Glutamatergic neuron (in vitro differentiated cells): ENCODE measurements around the gene RHBDL1. TPM values are rescaled to one million over a fixed set of nuclear protein-coding genes. Genes with fewer than 3 reads are reported as not detected.

Experiments
- DNase-seq: peaks from one replicate; pipeline ENCODE4 v3.0.0; 2022
- H3K27ac Mint-ChIP-seq: one replicate; pipeline ENCODE4 v1.8.0; 2020; ENCODE audit warnings: mild to moderate bottlenecking, mixed read lengths, inconsistent platforms; ENCODE audit not compliant: unreplicated experiment
- H3K27me3 Mint-ChIP-seq: one replicate; pipeline ENCODE4 v1.8.0; 2020; ENCODE audit warnings: mild to moderate bottlenecking, moderate library complexity, mixed read lengths, inconsistent platforms; ENCODE audit not compliant: unreplicated experiment
- H3K36me3 Mint-ChIP-seq: one replicate; pipeline ENCODE4 v1.8.0; 2020; ENCODE audit warnings: mild to moderate bottlenecking, mixed read lengths, inconsistent platforms; ENCODE audit not compliant: unreplicated experiment
- H3K4me1 Mint-ChIP-seq: one replicate; pipeline ENCODE4 v1.8.0; 2020; ENCODE audit warnings: mild to moderate bottlenecking, low read depth, mixed read lengths, inconsistent platforms; ENCODE audit not compliant: unreplicated experiment
- H3K4me3 Mint-ChIP-seq: one replicate; pipeline ENCODE4 v1.8.0; 2020; ENCODE audit warnings: mild to moderate bottlenecking, mixed read lengths, inconsistent platforms; ENCODE audit not compliant: unreplicated experiment
- H3K9me3 Mint-ChIP-seq: one replicate; pipeline ENCODE4 v1.8.0; 2020; ENCODE audit warnings: mild to moderate bottlenecking, moderate library complexity, mixed read lengths, inconsistent platforms; ENCODE audit not compliant: unreplicated experiment
- total RNA-seq: library from RNA; stranded (reverse); fragmentation: NEBNext Ultra II Directional; extraction: Animal tissue kit (Norgen Biotek cat#: 25700); gene quantifications from one replicate; pipeline ENCODE4 v1.2.1, GENCODE V29; 2021; ENCODE audit not compliant: unreplicated experiment
- TF ChIP-seq, protein P1 (sequence below): fragments of 200-600 bp; sonication (generic); IDR thresholded peaks from one replicate; pipeline ENCODE4 v1.5.0; 2021; ENCODE audit not compliant: partially characterized antibody, unreplicated experiment

RHBDL1 gene
- total RNA-seq, 1 donor from 2014 or later, result 8.2 TPM

DNA sequence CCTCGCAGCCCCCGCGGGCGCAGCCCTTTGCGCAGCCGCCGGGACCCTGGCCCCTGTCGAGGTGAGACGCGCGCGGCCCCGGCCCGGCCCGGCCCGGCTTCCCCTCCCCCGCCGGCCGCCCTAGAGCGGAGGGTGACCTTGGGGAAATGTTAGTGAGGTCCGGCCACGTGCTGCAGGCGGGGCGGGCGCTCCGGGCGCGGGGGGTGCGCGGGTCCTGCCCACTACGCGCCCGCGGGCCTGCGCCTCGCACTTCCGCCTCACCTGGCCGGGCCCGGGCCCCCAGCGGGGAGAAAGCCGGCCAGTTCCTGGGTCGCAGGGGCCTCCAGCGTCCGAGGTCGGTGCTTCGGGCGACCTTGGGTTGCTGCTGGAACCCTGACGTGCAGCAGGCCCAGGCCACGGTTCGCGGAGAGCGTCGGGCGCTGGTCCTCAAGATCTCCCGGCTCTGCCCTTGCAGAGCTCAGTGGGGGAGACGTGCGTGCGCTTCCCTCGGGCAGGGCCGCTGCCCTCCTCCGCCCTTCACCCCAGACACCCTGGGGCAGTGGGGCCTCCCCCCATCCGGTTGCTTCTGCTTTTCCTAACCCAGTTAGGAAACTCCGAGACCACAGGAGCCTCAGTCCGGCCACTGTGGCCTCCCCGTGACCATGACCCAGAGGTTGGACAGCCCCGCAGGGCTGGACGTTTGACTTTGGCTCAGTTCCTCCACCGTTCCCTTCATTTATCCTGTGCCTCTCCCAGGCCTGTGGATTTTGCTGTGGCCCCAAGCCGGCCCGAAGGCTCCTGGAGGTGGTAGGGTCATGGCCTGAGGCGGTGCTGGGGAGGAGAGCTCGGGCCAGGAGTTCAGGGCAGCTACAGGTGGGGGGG lies 33.1 kb upstream of the RHBDL1 start:
- Mint-ChIP-seq H3K4me3 (peak overlapping the region; percentile 20), H3K4me1 (peaks cover 2% of the 10 kb centered on the region), H3K9me3 (peaks cover 5% of the 10 kb centered on the region), H3K27me3 (no peaks in the 10 kb centered on the region), H3K27ac (no peak overlapping the region), H3K36me3 (no peaks in the 10 kb centered on the region)
- TF ChIP-seq, protein P1, sequence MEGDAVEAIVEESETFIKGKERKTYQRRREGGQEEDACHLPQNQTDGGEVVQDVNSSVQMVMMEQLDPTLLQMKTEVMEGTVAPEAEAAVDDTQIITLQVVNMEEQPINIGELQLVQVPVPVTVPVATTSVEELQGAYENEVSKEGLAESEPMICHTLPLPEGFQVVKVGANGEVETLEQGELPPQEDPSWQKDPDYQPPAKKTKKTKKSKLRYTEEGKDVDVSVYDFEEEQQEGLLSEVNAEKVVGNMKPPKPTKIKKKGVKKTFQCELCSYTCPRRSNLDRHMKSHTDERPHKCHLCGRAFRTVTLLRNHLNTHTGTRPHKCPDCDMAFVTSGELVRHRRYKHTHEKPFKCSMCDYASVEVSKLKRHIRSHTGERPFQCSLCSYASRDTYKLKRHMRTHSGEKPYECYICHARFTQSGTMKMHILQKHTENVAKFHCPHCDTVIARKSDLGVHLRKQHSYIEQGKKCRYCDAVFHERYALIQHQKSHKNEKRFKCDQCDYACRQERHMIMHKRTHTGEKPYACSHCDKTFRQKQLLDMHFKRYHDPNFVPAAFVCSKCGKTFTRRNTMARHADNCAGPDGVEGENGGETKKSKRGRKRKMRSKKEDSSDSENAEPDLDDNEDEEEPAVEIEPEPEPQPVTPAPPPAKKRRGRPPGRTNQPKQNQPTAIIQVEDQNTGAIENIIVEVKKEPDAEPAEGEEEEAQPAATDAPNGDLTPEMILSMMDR, result no peak
- no peak for DNase-seq

DNA sequence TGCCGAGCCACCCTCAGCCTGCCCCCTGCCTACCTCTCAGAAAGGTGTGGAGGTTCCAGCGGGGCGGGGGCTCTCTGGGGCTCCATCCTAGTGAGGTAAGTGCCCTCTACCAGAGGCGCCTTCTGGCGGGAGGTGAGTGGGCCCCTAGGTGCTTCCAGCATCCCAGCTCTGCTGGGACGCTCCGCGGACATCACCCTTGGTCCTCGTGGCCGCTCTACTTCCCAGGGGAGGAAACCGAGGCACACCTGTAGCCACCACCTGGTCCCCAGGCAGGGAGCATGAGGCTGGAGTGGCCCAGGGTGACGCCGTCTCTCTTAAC lies 32.5 kb upstream of the RHBDL1 start:
- Mint-ChIP-seq H3K4me3 (no peak overlapping the region), H3K27me3 (no peaks in the 10 kb centered on the region)
- TF ChIP-seq, protein P1, result no peak

DNA sequence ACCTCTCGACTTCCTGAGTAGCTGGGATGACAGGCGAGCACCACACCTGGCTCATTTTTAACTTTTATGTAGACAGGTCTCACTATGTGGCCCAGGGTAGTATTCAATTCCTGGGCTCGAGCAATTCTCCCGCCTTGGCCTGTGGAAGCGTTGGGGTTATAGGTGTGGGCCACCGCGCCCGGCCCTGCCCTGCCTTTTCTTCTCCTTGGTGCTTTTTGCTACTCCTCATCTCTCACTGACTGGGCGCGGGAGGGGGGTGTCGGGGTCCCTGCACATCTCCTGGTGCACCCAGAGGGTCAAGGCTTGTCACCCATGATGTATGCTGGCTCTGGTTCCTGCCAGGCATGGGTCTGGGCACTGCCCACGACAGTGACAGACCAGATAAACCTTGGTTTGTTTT lies 30.9 kb upstream of the RHBDL1 start:
- Mint-ChIP-seq H3K27me3 (no peaks in the 10 kb centered on the region), H3K4me3 (peak overlapping the region; percentile 46), H3K9me3 (peaks cover 3% of the 10 kb centered on the region), H3K4me1 (peaks cover 2% of the 10 kb centered on the region), H3K36me3 (no peaks in the 10 kb centered on the region), H3K27ac (no peak overlapping the region)
- DNase-seq, result no peak
- TF ChIP-seq, protein P1, result no peak

More for the DNA sequence above, 32.5 kb upstream of the RHBDL1 start:
- peaks cover 5% of the 10 kb centered on the region for H3K9me3 Mint-ChIP-seq
- H3K36me3 Mint-ChIP-seq, result no peaks in the 10 kb centered on the region
- H3K27ac Mint-ChIP-seq, result no peak overlapping the region
- no peak for DNase-seq
- peaks cover 2% of the 10 kb centered on the region for H3K4me1 Mint-ChIP-seq

DNA sequence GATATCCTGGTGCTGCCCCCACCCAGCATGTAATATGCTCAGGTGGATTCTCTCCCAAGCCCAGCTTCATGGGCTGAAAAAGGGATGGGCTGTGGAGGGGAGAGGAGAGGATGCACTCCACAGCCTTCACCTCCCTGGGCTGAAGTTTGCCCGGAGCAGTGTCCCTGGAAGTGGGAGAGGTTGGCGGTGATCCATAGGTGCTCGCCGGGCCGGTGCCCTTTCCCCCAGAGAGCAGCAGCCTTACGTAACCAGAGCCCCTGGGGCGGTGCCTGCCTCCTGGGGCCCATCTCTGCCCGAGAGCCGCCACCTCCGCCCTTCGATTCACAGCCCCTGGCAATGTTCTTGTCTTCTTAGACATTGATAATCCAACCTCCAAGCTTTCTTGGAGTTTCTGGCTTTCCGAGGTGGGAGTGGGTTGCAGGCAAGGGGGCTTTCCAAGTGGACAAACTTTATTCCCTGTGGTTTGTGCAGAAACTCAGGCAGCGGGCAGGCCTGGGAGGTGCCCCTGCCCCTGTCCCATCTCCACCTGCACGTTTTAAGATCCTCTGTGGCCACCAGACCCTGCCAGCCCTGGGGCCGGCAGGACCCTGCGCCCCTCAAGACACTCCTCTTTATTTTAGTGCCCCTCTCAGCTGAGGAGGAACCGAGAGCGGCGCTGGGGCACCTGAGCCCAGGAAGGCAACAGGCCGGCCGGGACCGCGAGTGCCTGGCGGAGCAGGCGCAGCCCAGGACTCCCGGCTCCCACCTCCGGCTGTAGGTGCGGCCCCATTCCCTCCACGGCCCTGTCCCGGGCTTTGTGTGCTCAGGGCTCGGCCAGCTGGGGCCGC lies 29.4 kb upstream of the RHBDL1 start:
- TF ChIP-seq, protein P1, result no peak
- no peaks in the 10 kb centered on the region for H3K36me3 Mint-ChIP-seq
- H3K4me3 Mint-ChIP-seq, result no peak overlapping the region
- H3K27ac Mint-ChIP-seq, result no peak overlapping the region
- H3K27me3 Mint-ChIP-seq, result no peaks in the 10 kb centered on the region
- peaks cover 3% of the 10 kb centered on the region for H3K9me3 Mint-ChIP-seq
- H3K4me1 Mint-ChIP-seq, result no peaks in the 10 kb centered on the region
- no peak for DNase-seq

DNA sequence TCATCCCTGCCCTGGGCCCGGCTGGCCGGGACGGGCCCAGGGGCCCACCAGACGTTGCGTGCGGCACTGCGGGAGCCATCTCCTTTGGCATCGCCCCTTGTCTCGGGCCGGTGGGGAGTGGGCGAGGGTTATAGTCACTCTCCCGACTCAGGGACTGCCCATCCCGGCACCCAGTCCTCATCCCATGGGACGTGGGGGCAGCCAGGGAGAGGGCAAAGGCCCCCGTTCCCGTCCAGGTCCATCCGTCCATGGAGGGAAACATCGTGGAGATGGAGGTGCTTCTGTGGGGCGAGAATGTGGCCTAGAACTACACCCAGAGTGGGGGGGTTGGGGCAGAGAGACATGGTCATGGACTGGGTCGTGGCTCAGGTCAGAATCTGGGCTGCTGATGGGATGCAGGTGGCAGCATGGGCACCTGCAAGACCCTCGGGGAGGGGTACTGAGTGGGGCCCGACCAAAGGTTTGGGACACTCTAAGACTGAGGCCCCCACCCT lies 28.7 kb upstream of the RHBDL1 start:
- Mint-ChIP-seq H3K9me3 (peaks cover 3% of the 10 kb centered on the region), H3K27me3 (no peaks in the 10 kb centered on the region), H3K36me3 (no peaks in the 10 kb centered on the region), H3K4me3 (no peak overlapping the region), H3K27ac (no peak overlapping the region), H3K4me1 (no peaks in the 10 kb centered on the region)
- no peak for DNase-seq
- TF ChIP-seq, protein P1, result no peak
